GM21737 (cell line): Measurements from ENCODE around the gene MAP3K10.
"Not testable (repeated sequence)": the region's sequence is repeated elsewhere in the genome, so short reads cannot be mapped to it uniquely, and the experiment has no call there.

ENCODE experiments used
- ATAC-seq: cut with Tn5 transposase; IDR thresholded peaks from one replicate; pipeline ENCODE4 v1.9.1; 2021; ENCODE audit warnings: mild to moderate bottlenecking, moderate library complexity; ENCODE audit not compliant: unreplicated experiment

MAP3K10 gene

GRCh38 chr19:40171293-40171692 is 19.9 kb upstream of the MAP3K10 start:
- ATAC-seq = not testable (repeated sequence)

DNA sequence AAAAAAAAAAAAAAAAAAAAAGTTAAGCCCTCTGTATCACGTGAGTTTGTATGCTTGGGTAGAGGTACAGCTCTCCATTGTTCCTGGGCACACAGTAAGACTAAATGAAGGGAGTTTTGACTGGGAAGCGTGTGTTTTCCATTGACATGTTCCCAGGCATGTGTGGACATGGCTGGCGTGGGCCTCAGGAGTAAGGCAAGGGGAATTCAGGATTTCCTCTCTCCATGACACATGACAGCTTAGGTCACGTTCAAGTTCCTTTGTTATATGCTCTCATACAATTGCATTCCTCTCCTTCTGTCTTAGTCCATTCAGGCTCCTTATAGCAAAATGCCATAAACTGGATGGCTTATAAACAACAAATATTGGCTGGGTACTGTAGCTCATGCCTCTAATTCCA is 17.1 kb upstream of the MAP3K10 start:
- ATAC-seq = no peak

DNA sequence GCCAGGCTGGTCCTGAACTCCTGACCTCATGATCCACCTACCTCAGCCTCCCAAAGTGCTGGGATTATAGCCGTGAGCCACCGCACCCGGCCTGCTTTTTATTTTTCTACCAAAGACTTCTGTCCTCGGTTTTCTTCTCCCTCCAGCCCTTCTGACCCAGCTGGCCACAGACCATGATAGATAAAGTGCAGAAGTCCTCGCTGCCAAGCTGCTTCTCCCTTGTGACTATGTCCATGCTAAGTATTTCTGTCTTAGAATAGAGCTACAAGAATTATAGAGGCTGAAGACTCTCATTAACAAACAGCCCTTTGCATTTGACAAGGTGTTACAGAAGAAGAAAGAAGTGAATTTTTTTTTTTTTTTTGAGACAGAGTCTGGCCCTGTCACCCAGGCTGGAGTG is 15.4 kb upstream of the MAP3K10 start:
- ATAC-seq = no peak

GRCh38 chr19:40177286-40178070 is 13.7 kb upstream of the MAP3K10 start:
- ATAC-seq = no peak

DNA sequence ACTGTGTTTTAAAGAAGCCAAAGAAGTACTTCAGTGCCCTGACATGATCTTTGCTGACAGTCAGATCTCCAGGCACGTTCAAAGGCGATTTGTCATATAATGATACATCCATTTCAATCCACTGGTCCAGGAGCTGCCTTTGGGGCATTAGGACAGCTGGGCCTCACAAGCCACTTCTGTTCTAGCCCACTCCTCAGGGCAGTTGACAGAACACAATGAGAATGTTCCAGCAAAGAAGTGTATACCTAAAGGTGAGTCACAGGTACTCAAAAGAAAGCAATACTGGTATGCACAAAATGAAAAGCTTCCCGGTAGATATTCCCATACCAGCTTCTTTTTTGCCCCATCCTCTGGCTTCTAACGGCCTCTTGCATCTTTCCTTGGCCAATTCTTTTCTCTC is 12.5 kb upstream of the MAP3K10 start:
- ATAC-seq = no peak

- no peak for ATAC-seq
Measured at GRCh38 chr19:40184273-40184672, 7.0 kb upstream of the MAP3K10 start.

GRCh38 chr19:40191836-40192646 is 815 bp downstream of the MAP3K10 start:
- ATAC-seq = peak; percentile 7

DNA sequence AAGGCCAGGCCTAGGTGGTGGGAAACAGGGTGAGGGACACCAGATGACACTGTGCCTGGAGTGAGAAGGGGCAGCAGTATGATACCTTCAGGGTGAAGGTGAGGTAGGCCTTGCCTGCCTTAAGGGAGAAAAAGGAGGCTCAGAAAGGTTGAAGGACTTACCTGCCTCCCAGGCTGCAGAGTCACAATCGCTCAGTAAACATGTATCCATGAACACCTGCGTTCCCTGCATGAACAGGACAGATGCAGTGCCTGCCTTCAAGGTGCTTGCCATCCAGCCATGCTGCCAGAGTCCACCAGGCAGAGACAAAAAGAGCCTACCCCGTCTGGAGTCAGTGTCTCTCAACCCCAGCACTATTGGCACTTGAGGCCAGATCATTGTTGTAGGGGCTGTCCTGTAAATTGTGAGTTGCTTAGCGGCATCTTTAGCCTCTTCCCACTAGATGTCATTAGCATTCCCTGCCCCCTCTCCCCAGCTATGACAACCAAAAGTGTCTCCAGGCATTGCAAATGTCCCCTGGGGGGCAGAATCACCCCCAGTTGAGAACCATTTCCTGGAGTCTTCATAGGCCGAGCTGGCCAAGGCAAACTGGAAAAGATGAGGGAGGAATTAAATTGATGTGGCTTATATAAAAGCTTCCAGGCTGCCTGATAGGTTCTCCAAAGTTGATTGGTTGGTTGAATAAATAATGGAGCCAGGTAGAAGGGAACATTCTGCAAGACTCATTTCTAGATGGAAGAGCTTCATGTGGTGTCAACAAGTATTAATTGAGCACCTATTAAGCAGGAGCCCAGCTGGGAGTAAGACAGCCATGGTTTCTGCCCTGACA is 1.7 kb downstream of the MAP3K10 start:
- no peak for ATAC-seq

- ATAC-seq = no peak
Measured at GRCh38 chr19:40193587-40193849, 2.3 kb downstream of the MAP3K10 start.

DNA sequence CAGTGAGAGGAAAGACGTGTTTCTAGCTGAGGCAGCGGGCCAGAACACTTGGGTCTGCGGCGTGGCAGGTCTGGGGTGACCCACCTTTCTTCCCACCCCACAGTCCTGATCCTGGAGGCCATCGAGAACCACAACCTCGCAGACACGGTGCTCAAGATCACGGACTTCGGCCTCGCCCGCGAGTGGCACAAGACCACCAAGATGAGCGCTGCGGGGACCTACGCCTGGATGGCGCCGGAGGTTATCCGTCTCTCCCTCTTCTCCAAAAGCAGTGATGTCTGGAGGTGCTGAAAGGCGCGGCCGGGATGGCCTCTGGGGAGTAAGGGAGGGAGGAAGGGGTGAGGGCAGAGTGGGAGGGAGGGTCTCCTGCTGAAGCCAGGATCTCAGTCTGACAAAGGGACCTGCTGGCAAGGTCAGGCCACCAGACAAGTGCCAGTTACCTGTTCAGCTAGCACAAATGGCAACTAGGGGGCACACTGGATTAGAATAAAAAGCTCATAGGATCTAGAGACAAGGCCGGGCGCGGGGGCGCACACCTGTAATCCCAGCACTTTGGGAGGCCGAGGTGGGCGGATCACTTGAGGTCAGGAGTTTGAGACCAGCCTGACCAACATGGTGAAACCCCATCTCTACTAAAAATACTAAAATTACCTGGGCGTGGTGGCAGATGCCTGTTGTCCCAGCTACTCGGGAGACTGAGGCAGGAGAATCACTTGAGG is 7.2 kb downstream of the MAP3K10 start:
- no peak for ATAC-seq

DNA sequence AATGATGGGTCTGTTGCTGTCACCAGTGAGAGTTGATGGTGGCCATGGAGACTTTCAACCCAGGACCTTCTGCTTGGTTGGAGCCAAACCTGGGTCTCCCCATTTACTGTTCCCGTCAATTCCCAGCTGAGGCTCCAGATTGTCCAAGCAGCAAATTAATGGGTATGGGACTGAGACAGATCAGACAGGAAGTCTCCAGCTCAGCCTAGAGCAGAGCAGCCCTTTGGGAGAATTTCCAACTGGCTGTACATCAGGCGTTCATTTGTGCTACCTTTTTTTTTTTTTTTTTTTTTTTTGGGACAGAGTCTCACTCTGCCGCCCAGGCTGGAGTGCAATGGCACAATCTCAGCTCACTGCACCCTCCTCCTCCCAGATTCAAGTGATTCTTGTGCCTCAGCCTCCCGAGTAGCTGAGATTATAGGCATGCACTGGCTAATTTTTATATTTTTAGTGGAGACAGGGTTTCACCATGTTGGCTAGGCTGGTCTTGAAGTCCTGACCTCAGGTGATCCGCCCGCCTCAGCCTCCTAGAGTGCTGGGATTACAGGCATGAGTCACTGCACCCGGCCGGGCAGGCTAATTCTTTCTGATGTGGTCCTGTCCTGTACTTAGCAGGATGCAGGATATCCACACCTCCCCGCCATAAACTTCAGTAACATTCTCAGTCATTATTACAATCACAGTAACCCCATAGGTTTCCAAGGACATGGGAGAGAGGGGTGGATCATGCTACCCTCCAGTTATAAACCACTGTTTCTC is 9.3 kb downstream of the MAP3K10 start:
- no peak for ATAC-seq

DNA sequence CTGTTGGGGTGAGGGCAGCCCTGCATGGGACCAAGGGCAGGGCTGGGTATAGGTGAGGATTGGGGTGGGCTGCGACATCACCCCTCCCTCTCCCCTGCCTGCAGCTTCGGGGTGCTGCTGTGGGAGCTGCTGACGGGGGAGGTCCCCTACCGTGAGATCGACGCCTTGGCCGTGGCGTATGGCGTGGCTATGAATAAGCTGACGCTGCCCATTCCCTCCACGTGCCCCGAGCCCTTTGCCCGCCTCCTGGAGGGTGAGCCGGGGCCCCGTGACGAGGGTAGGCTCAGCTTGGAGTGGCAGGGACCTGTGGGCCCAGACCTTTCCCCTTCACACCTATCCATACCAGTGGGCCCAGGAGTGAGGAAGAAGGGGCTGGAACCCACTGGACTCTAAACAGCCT is 13.2 kb downstream of the MAP3K10 start:
- no peak for ATAC-seq

GRCh38 chr19:40205760-40206159 is 14.5 kb downstream of the MAP3K10 start:
- ATAC-seq = no peak

DNA sequence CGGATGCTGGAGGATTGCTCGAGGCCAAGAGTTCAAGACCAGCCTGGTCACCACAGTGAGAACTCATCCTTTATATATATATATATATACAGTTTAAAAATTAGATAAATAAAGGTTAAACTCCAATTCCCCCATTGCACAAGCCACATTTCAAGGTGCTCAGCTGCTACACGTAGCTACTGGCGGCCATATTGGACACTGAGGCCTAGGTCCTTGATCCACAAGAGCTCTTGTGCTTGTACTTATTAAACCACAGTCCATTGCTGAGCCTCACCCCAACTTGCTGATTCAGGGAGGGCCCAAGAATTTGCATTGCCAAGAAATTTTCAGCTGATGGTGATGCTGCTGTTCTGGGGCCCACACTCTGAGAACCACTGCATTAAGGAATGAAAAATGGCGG is 17.4 kb downstream of the MAP3K10 start:
- ATAC-seq = no peak

GRCh38 chr19:40210889-40211288 is 19.7 kb downstream of the MAP3K10 start:
- ATAC-seq = no peak

DNA sequence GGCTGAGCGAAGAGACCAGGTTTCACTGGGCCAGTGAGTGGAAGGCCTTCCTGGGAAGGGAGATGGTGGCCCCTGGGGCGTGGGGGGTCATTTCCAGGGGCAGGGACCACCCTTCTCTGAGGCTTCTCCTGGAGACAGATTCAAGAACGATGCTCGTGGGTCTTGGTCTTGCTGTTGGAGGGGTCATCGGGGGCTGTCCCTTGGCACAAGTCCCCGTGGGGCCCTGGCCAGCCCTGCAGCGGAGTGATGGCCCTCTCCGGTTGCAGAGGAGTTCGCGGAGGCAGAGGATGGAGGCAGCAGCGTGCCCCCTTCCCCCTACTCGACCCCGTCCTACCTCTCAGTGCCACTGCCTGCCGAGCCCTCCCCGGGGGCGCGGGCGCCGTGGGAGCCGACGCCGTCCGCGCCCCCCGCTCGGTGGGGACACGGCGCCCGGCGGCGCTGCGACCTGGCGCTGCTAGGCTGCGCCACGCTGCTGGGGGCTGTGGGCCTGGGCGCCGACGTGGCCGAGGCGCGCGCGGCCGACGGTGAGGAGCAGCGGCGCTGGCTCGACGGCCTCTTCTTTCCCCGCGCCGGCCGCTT is 22.1 kb downstream of the MAP3K10 start:
- no peak for ATAC-seq

GRCh38 chr19:40213882-40214570 is 22.8 kb downstream of the MAP3K10 start:
- no peak for ATAC-seq

DNA sequence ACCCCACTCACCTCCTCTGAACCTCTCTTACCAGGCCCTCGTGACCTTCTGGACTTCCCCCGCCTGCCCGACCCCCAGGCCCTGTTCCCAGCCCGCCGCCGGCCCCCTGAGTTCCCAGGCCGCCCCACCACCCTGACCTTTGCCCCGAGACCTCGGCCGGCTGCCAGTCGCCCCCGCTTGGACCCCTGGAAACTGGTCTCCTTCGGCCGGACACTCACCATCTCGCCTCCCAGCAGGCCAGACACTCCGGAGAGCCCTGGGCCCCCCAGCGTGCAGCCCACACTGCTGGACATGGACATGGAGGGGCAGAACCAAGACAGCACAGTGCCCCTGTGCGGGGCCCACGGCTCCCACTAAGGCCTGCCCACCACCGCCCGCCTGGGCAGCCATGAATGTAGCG is 23.7 kb downstream of the MAP3K10 start:
- ATAC-seq = no peak

- no peak for ATAC-seq
Measured at GRCh38 chr19:40216013-40216776, 25.0 kb downstream of the MAP3K10 start.
